Neural cell (in vitro differentiated cells): ENCODE data around the gene SFXN4. TPM values are rescaled to one million over a fixed set of nuclear protein-coding genes. Genes with fewer than 3 reads are reported as not detected.
A peak's percentile ranks its signal among the peaks of the same experiment; 100 is the strongest.

Source experiments
- H2AFZ ChIP-seq: fragments of 200-600, 300-800 bp; sonication (generic), shearing (Covaris generic); 2 replicates; pipeline ENCODE4 v1.6.0; 2014; ENCODE audit warnings: low read depth, mild to moderate bottlenecking, antibody characterized with exemption, low read length, moderate library complexity
- H3F3A ChIP-seq: fragments of 200-600 bp; shearing (Covaris generic); 2 replicates; pipeline ENCODE4 v1.6.1; 2016; ENCODE audit warnings: mild to moderate bottlenecking, moderate library complexity, mixed read lengths, antibody characterized with exemption, low read length; ENCODE audit not compliant: insufficient read depth, poor library complexity, severe bottlenecking
- H3K27ac ChIP-seq: fragments of 200-600, 300-800 bp; sonication (generic), shearing (Covaris generic); 2 replicates; pipeline ENCODE4 v1.5.1; 2014; ENCODE audit warnings: mild to moderate bottlenecking, low read length, moderate library complexity
- H3K27me3 ChIP-seq: fragments of 300-800, 200-600 bp; sonication (generic), shearing (Covaris generic); 2 replicates; pipeline ENCODE4 v1.6.0; 2014; ENCODE audit warnings: mild to moderate bottlenecking, low read depth, low read length, moderate library complexity; ENCODE audit not compliant: insufficient read depth
- H3K36me3 ChIP-seq: fragments of 300-800, 200-600 bp; sonication (generic), shearing (Covaris generic); 2 replicates; pipeline ENCODE4 v1.5.1; 2014; ENCODE audit warnings: mild to moderate bottlenecking, antibody characterized with exemption, low read length, moderate library complexity; ENCODE audit not compliant: insufficient read depth
- H3K4me2 ChIP-seq: fragments of 300-800, 200-600 bp; sonication (generic), shearing (Covaris generic); 2 replicates; pipeline ENCODE4 v1.6.0; 2014; ENCODE audit warnings: mild to moderate bottlenecking, low read length
- H3K4me3 ChIP-seq: fragments of 300-800, 200-600 bp; sonication (generic), shearing (Covaris generic); 2 replicates; pipeline ENCODE4 v1.5.1; 2014; ENCODE audit warnings: mild to moderate bottlenecking, low read length, moderate library complexity
- H3K79me2 ChIP-seq: fragments of 200-600 bp; shearing (Covaris generic); replicated peaks from 2 replicates; pipeline ENCODE4 v1.6.0; 2014; ENCODE audit warnings: mild to moderate bottlenecking, low read length, moderate library complexity; ENCODE audit not compliant: insufficient read depth
- H3K9ac ChIP-seq: fragments of 300-800, 200-600 bp; sonication (generic), shearing (Covaris generic); 2 replicates; pipeline ENCODE4 v1.6.1; 2016; ENCODE audit warnings: mild to moderate bottlenecking, low read length, mixed read lengths
- H3K9me2 ChIP-seq: fragments of 200-600 bp; shearing (Covaris generic); 2 replicates; pipeline ENCODE4 v1.6.1; 2016; ENCODE audit warnings: mild to moderate bottlenecking, low read length, mixed read lengths; ENCODE audit not compliant: insufficient read depth
- H3K9me3 ChIP-seq: fragments of 200-600, 300-800 bp; sonication (generic), shearing (Covaris generic); 2 replicates; pipeline ENCODE4 v1.6.1; 2016; ENCODE audit warnings: mild to moderate bottlenecking, mixed run types, low read length, moderate library complexity, mixed read lengths
- H4K20me1 ChIP-seq: fragments of 200-600 bp; shearing (Covaris generic); 2 replicates; pipeline ENCODE4 v1.6.1; 2016; ENCODE audit warnings: mild to moderate bottlenecking, mixed run types; ENCODE audit not compliant: insufficient read depth
- CTCF ChIP-seq: fragments of 450-650 bp; IDR thresholded peaks from 2 replicates; pipeline ENCODE4 v1.5.1; 2014; ENCODE audit warnings: antibody characterized with exemption, mild to moderate bottlenecking, moderate library complexity; ENCODE audit not compliant: poor library complexity, severe bottlenecking
- EP300 ChIP-seq: fragments of 450-650 bp; conservative IDR thresholded peaks from 2 replicates; pipeline ENCODE4 v1.6.1; 2014; ENCODE audit warnings: antibody characterized with exemption, mild to moderate bottlenecking, moderate library complexity; ENCODE audit not compliant: poor library complexity, severe bottlenecking
- EZH2 ChIP-seq: fragments of 200-600, 300-800 bp; shearing (Covaris generic), sonication (generic); IDR thresholded peaks from 2 replicates; pipeline ENCODE4 v1.6.1; 2014; ENCODE audit warnings: antibody characterized with exemption, low read length, borderline replicate concordance, mild to moderate bottlenecking; ENCODE audit not compliant: insufficient read depth, poor library complexity, severe bottlenecking
- MXI1 ChIP-seq: fragments of 450-650 bp; conservative IDR thresholded peaks from 2 replicates; pipeline ENCODE4 v1.6.1; 2014; ENCODE audit warnings: antibody characterized with exemption, mild to moderate bottlenecking; ENCODE audit not compliant: poor library complexity, severe bottlenecking
- POLR2AphosphoS5 ChIP-seq: IDR thresholded peaks from 2 replicates; pipeline ENCODE4 v1.6.1; 2012
- RAD21 ChIP-seq: fragments of 450-650 bp; conservative IDR thresholded peaks from 2 replicates; pipeline ENCODE4 v1.6.1; 2014; ENCODE audit warnings: antibody characterized with exemption, mild to moderate bottlenecking, moderate library complexity
- REST ChIP-seq: IDR thresholded peaks from 2 replicates; pipeline ENCODE4 v1.6.1; 2012; ENCODE audit warnings: borderline replicate concordance
- TAF1 ChIP-seq: IDR thresholded peaks from 2 replicates; pipeline ENCODE4 v1.6.1; 2012; ENCODE audit warnings: low read depth
- polyA plus RNA-seq: library from polyadenylated mRNA; depleted of rRNA; stranded (reverse); fragments of >200 nt; gene quantifications from 2 replicates; pipeline ENCODE4 v1.2.3, GENCODE V29; 2014

SFXN4 gene
- polyA plus RNA-seq, 1 donor from 2014 or later = 23.7 TPM

GRCh38 chr10:119104654-119105015 lies 60.9 kb downstream of the SFXN4 start:
- Histone ChIP-seq H3K4me2 (peak overlapping the region; percentile 73), H4K20me1 (no peaks in the 10 kb centered on the region), H3K4me3 (peak overlapping the region; percentile 82), H3F3A (no peaks in the 10 kb centered on the region), H3K36me3 (no peaks in the 10 kb centered on the region), H3K9me3 (no peaks in the 10 kb centered on the region), H3K9me2 (no peaks in the 10 kb centered on the region), H3K9ac (peak overlapping the region; percentile 76), H3K27ac (peak overlapping the region; percentile 37), H3K27me3 (no peaks in the 10 kb centered on the region), H2AFZ (peak overlapping the region; percentile 21), H3K79me2 (peaks cover 16% of the 10 kb centered on the region)
- peak; percentile 23 for TF ChIP-seq TAF1
- no peak for TF ChIP-seq CTCF
- TF ChIP-seq POLR2AphosphoS5 = peak; percentile 47

- Histone ChIP-seq H3K9me2 (no peaks in the 10 kb centered on the region), H2AFZ (peak within 1 kb of the TSS; percentile 56), H3K9ac (peak within 1 kb of the TSS; percentile 76), H3K4me2 (peak within 1 kb of the TSS; percentile 73), H4K20me1 (no peaks in the 10 kb centered on the region), H3K27me3 (no peaks in the 10 kb centered on the region), H3K27ac (peak within 1 kb of the TSS; percentile 37), H3F3A (no peaks in the 10 kb centered on the region), H3K36me3 (no peaks in the 10 kb centered on the region), H3K9me3 (no peaks in the 10 kb centered on the region), H3K79me2 (peaks cover 16% of the 10 kb centered on the region), H3K4me3 (peak within 1 kb of the TSS; percentile 82)
- TF ChIP-seq RAD21 (no peak), REST (peak; percentile 54), MXI1 (peak; percentile 61), POLR2AphosphoS5 (peak; percentile 93), TAF1 (peak; percentile 37)
These were observed 61.4 kb downstream of the SFXN4 start, which contains the start of gene DENND10 for GRCh38 chr10:119103903-119104653. Gene DENND10 (plus strand): TSS chr10:119104113. CDS start chr10:119104143, 30 bp downstream.

- H3K4me2 ChIP-seq = no peak overlapping the region
- H3K36me3 ChIP-seq = no peaks in the 10 kb centered on the region
- no peak overlapping the region for H3K9ac ChIP-seq
- no peaks in the 10 kb centered on the region for H3K27me3 ChIP-seq
- no peak overlapping the region for H3K27ac ChIP-seq
- TF ChIP-seq REST = no peak
- TF ChIP-seq EP300 = no peak
- TF ChIP-seq TAF1 = no peak
- TF ChIP-seq EZH2 = no peak
- H3K9me2 ChIP-seq = no peaks in the 10 kb centered on the region
- H3K9me3 ChIP-seq = no peaks in the 10 kb centered on the region
- H3F3A ChIP-seq = no peaks in the 10 kb centered on the region
- peak overlapping the region; percentile 82 for H3K4me3 ChIP-seq
- H3K79me2 ChIP-seq = peaks cover 16% of the 10 kb centered on the region
- peak overlapping the region; percentile 33 for H2AFZ ChIP-seq
- H4K20me1 ChIP-seq = no peaks in the 10 kb centered on the region
These were observed 62.1 kb downstream of the SFXN4 start for GRCh38 chr10:119103241-119103902.
